AG20443 (cell line): ENCODE data around the gene LANCL2.
"Not testable (repeated sequence)": the region's sequence is repeated elsewhere in the genome, so short reads cannot be mapped to it uniquely, and the experiment has no call there.

Experiments used
- DNase-seq: peaks from one replicate; pipeline ENCODE4 v3.0.0; 2012; ENCODE audit warnings: low spot score, mixed read lengths

Gene LANCL2

GRCh38 chr7:55470261-55470660 lies 105.1 kb downstream of the LANCL2 start:
- no peak for DNase-seq

DNA sequence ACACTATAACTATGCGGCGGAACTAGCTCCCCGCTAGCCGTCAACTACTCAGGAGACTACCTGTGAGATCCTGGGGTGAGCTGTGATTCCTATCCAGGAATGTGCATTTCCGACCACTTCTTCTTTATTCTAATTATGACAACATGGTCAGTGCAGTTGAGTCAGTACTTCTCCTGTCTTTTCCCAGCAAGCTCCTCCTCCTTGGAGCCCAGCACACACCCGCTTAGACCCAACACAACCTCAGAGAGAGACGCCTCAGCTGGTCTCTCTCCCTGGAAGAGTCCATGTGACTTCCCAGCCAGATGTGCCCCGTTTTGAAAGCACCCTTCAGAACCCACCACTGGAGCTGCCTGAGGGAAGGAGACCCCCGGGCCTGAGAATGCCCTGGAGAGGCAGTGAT lies 106.5 kb downstream of the LANCL2 start:
- DNase-seq: not testable (repeated sequence)

- DNase-seq: not testable (repeated sequence)
Observed at GRCh38 chr7:55472406-55472805, 107.3 kb downstream of the LANCL2 start.

DNA sequence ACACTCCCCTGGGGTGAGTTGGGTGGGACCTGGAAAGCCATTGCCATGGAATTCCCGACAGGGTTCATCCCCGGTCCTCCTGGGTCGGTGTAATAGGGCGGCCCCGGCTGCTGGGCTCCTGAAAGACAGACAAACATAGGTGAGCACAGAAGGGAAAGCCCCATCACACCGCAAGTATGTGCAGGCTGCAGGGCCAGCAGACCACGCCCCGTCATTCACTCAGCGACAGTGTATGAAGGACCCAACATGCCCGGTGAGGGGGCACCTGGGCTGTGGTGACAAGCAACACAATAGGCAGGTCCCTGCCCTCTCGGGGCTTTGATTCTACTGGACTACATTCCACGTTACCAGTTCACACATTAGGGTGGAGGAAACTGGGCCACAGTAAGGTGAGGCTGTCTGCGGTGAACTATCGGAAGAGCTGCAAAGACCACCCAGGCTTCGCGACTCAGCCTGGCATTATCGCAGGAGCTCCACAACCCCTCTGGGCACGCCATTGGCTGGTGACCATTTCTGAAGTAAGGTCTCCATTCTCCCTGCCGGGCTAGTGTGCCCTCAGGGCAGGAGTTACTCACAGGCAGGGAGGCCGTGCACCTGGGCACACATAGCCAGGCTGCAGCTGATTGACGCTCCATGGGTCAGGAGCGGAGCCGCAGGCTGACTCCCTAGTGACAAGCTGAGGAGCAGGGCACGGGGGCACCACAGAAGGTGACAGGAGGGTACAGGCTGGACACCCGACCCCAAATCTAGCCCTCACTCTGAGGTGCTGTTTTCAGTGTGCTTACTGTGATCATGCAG lies 108.0 kb downstream of the LANCL2 start:
- no peak for DNase-seq

DNA sequence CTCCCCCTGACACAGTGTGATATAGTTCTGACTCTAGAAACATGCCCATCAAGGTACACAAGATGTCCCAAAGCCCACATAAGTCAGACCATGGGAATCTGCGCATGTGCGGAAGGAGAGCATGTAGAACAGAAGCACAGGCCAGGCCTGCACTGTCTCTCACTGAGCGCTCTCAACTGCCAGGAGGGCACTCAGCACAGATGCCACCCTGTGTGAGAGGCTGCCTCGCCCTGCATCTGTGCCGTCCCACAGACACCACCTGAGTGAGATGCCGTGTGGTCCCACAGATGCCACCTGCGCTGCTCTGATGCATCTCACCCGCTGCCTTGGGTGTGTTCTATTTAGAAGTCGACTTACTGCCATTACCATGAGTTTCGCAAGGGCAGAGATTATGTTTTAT lies 108.8 kb downstream of the LANCL2 start:
- no peak for DNase-seq

- peak; percentile 30 for DNase-seq
Observed at GRCh38 chr7:55474944-55475854, 110.1 kb downstream of the LANCL2 start.

- DNase-seq: peak; percentile 84
Observed at GRCh38 chr7:55475855-55476803, 111.0 kb downstream of the LANCL2 start.

DNA sequence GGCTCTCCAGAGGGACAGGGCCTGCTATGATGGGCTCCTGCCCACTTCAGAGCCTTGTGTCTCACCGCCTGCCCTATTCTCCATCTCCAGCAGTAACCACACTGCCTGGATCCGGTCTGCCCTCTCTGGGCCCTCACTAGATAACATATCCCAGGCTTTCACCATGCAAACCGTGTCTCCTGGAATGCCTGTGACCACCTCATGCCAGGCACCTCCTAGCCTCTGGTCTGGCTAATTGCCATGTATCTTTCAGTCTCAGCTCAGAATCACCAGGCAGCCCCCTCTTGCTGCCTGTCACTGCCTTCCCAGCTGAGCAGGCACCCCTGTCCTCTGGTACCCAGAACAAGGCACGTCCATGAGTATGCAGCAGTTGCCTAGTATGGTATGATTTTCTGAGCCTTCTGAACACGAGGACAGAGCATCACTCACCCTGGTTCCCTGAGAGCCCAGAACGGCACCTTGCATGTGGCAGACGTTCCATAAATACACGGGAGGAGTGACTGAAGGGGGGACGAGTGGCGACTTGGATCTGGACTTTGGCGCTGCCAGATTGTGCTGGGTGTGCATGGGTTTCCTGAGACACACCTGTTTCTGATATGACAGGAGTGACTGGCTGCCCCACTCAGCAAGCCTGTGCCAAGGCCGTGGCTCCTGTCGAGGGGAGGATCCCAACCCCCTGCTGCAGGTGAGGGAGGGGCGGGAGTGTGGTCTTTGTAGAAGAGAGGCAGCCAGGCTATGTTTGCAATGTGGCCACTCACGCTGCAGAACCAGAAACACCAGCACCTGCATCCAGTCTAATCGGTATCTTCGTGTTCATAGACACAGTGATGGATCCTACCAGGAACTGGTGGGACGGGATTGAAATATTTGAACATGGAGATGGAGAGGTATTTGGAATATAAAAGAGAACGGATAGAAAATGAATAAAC lies 112.0 kb downstream of the LANCL2 start:
- no peak for DNase-seq

- DNase-seq: peak; percentile 90
Observed at GRCh38 chr7:55477781-55478374, 112.7 kb downstream of the LANCL2 start.

GRCh38 chr7:55478700-55479099 lies 113.6 kb downstream of the LANCL2 start:
- no peak for DNase-seq

GRCh38 chr7:55481155-55481554 lies 116.0 kb downstream of the LANCL2 start:
- DNase-seq: no peak

DNA sequence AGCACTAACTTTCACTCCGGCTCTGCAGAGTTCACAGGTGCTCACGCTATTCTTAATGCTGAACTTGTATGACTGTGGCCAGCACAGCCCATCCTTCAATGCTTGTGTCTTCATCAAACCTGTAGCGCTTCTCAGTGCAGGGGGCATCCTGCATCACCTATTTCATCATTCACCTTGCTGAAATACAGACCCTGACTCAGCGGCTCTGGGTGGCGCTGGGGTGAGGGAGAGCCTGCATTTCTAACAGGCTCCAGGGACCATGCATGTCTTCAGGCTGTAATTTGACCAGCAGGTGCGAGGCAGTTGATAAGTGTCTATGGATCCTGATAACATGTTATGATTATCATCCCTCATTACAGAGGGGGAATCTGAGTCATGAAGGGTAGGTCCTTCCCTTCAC lies 117.9 kb downstream of the LANCL2 start:
- no peak for DNase-seq
